ENCODE measurements around the gene BRIP1.

Gene BRIP1

GRCh38 chr17:61784510-61784909 is 78.8 kb downstream of the BRIP1 start:
- ATAC-seq = no peak
- TF ChIP-seq TCF4 (CRISPR knock-in tag; IDR thresholded peaks at IDR 0.05; ENCODE audit: borderline replicate concordance) = no peak

GRCh38 chr17:61783556-61784304 is 79.6 kb downstream of the BRIP1 start:
- ATAC-seq = no peak
- TF ChIP-seq ZFP3 (CRISPR knock-in tag; IDR thresholded peaks at IDR 0.05) (no peak), BACH2 (CRISPR knock-in tag; IDR thresholded peaks at IDR 0.05; ENCODE audit: borderline replicate concordance) (no peak), ZNF70 (CRISPR knock-in tag; IDR thresholded peaks at IDR 0.05) (no peak), PATZ1 (CRISPR knock-in tag; IDR thresholded peaks at IDR 0.05; ENCODE audit: borderline replicate concordance) (no peak), GLIS3 (CRISPR knock-in tag; IDR thresholded peaks at IDR 0.05) (no peak), CSDC2 (CRISPR knock-in tag; IDR thresholded peaks at IDR 0.05) (no peak), TCF4 (CRISPR knock-in tag; IDR thresholded peaks at IDR 0.05; ENCODE audit: borderline replicate concordance) (no peak), ZFP30 (CRISPR knock-in tag; IDR thresholded peaks at IDR 0.05) (no peak), PPARA (CRISPR knock-in tag; IDR thresholded peaks at IDR 0.05; ENCODE audit: borderline replicate concordance) (no peak), CSRNP3 (CRISPR knock-in tag; IDR thresholded peaks at IDR 0.05) (no peak), ZNF8 (CRISPR knock-in tag; IDR thresholded peaks at IDR 0.05) (no peak), ARNTL (CRISPR knock-in tag; IDR thresholded peaks at IDR 0.05; ENCODE audit: borderline replicate concordance, low read depth) (no peak), ESRRG (CRISPR knock-in tag; IDR thresholded peaks at IDR 0.05) (no peak), ISL1 (CRISPR knock-in tag; IDR thresholded peaks at IDR 0.05) (no peak)

GRCh38 chr17:61783120-61783519 is 80.2 kb downstream of the BRIP1 start:
- no peak for ATAC-seq
- TF ChIP-seq ZC3H10 (CRISPR knock-in tag; IDR thresholded peaks at IDR 0.05) = no peak
- no peak for TF ChIP-seq TOX (CRISPR knock-in tag; IDR thresholded peaks at IDR 0.05; ENCODE audit: borderline replicate concordance)
- peak; percentile 65 for TF ChIP-seq ZNF8 (CRISPR knock-in tag; IDR thresholded peaks at IDR 0.05)

- ATAC-seq = no peak
- TF ChIP-seq SNAI2 (CRISPR knock-in tag; IDR thresholded peaks at IDR 0.05) (no peak), POU6F1 (CRISPR knock-in tag; IDR thresholded peaks at IDR 0.05; ENCODE audit: borderline replicate concordance, low read depth) (no peak), ZC3H10 (CRISPR knock-in tag; IDR thresholded peaks at IDR 0.05) (no peak), CREB5 (CRISPR knock-in tag; IDR thresholded peaks at IDR 0.05; ENCODE audit: low read depth) (no peak), OSR1 (CRISPR knock-in tag; IDR thresholded peaks at IDR 0.05) (no peak), ISL1 (CRISPR knock-in tag; IDR thresholded peaks at IDR 0.05) (no peak), ZNF8 (CRISPR knock-in tag; IDR thresholded peaks at IDR 0.05) (no peak), ARNTL (CRISPR knock-in tag; IDR thresholded peaks at IDR 0.05; ENCODE audit: borderline replicate concordance, low read depth) (no peak), RARB (CRISPR knock-in tag; IDR thresholded peaks at IDR 0.05) (no peak), ESRRG (CRISPR knock-in tag; IDR thresholded peaks at IDR 0.05) (no peak), PATZ1 (CRISPR knock-in tag; IDR thresholded peaks at IDR 0.05; ENCODE audit: borderline replicate concordance) (no peak), BACH2 (CRISPR knock-in tag; IDR thresholded peaks at IDR 0.05; ENCODE audit: borderline replicate concordance) (no peak), GLIS3 (CRISPR knock-in tag; IDR thresholded peaks at IDR 0.05) (no peak), PPARA (CRISPR knock-in tag; IDR thresholded peaks at IDR 0.05; ENCODE audit: borderline replicate concordance) (no peak), ZFP30 (CRISPR knock-in tag; IDR thresholded peaks at IDR 0.05) (no peak), ZNF565 (CRISPR knock-in tag; conservative IDR thresholded peaks at IDR 0.05; ENCODE audit: low read depth) (no peak), TSHZ2 (CRISPR knock-in tag; IDR thresholded peaks at IDR 0.05) (no peak), TCF4 (CRISPR knock-in tag; IDR thresholded peaks at IDR 0.05; ENCODE audit: borderline replicate concordance) (no peak)
Observed at GRCh38 chr17:61782683-61783082, 80.6 kb downstream of the BRIP1 start.

Measured in SK-N-SH treated with all-trans-retinoic acid at 6 μM for 48 hours (cell line).